Calu3 (cell line): ENCODE measurements around the gene WNT7A. TPM values are rescaled to one million over a fixed set of nuclear protein-coding genes. Genes with fewer than 3 reads are reported as not detected.

Source experiments
- BruUV-seq: library from RNA; stranded (reverse); fragments of 400-500 nt; replicated peaks from 2 replicates; lab custom pipeline; 2021; lab: Mats Ljungman, UMichigan
- CTCF ChIA-PET: fragments of 300-600 bp; sonication (Branson Sonifier 250); formaldehyde crosslinking; loops from one replicate; lab custom pipeline; 2022; ENCODE audit warnings: antibody characterized with exemption; lab: Charles Lee
- DNase-seq: peaks from one replicate; pipeline ENCODE4 v3.0.0; 2022
- H3K27ac Mint-ChIP-seq: one replicate; pipeline ENCODE4 v1.8.0; 2022; ENCODE audit warnings: mixed read lengths; ENCODE audit not compliant: unreplicated experiment
- H3K27me3 Mint-ChIP-seq: one replicate; pipeline ENCODE4 v1.8.0; 2022; ENCODE audit warnings: mixed read lengths; ENCODE audit not compliant: unreplicated experiment
- H3K36me3 Mint-ChIP-seq: one replicate; pipeline ENCODE4 v1.8.0; 2022; ENCODE audit warnings: mild to moderate bottlenecking, moderate library complexity, mixed read lengths; ENCODE audit not compliant: insufficient read depth, unreplicated experiment
- H3K4me1 Mint-ChIP-seq: one replicate; pipeline ENCODE4 v1.8.0; 2022; ENCODE audit warnings: mild to moderate bottlenecking, low read depth, mixed read lengths; ENCODE audit not compliant: unreplicated experiment
- H3K4me3 Mint-ChIP-seq: one replicate; pipeline ENCODE4 v1.8.0; 2022; ENCODE audit warnings: mild to moderate bottlenecking, low read depth, moderate library complexity, mixed read lengths; ENCODE audit not compliant: unreplicated experiment
- H3K9me3 Mint-ChIP-seq: one replicate; pipeline ENCODE4 v1.8.0; 2022; ENCODE audit warnings: low read depth, mixed read lengths; ENCODE audit not compliant: unreplicated experiment
- intact Hi-C: fragments of 100-400 bp; cut with micrococcal nuclease; formaldehyde crosslinking; loops from one replicate; pipeline ENCODE4 v1.10.0; 2022; ENCODE audit not compliant: unreplicated experiment
- total RNA-seq: library from RNA; stranded (reverse); gene quantifications from 2 replicates; pipeline ENCODE4 v1.2.3, GENCODE V29; 2022
- TF ChIP-seq, protein P1 (sequence below): fragments of 200-600 bp; IDR thresholded peaks from one replicate; pipeline ENCODE4 v1.8.0; 2022; ENCODE audit warnings: antibody characterized with exemption; ENCODE audit not compliant: unreplicated experiment

WNT7A gene
- total RNA-seq, 1 experiment from 2014 or later = 3.5 TPM

DNA sequence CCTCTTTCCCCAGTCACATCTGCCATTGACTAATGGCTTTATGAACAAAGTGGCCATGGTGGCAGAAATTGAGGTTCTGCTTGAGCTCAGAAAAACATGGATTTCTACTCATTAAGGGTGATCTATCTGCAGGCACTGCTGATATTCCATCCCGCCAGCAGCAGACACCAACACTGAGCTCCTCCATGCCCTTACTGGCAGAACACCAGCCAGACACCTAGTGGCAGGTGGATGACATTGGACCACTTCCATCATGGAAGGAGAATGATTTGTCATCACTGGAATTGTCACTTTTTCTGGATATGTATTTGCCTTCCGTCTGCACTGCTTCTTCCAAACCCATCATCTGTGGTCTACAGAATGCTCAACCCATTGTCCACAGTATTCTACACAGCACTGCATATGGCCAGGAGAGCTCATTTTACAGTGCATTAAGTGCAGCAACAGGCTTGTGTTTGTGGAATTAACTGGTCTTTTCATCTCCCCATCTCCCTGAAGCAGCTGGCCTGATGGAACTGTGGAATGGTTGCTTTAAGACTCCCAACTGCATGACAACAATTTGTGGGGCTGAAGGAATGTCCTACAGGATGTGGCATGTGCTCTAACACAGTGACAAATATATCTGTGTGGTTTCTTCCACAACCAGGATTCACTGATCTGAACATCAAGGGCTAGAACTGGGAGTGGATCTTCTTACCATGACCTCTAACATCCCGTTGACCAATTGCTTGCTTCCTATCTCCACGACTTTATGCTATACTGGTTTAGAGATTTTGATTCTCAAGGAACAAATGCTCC is 103.4 kb downstream of the WNT7A start:
- TF ChIP-seq, protein P1, sequence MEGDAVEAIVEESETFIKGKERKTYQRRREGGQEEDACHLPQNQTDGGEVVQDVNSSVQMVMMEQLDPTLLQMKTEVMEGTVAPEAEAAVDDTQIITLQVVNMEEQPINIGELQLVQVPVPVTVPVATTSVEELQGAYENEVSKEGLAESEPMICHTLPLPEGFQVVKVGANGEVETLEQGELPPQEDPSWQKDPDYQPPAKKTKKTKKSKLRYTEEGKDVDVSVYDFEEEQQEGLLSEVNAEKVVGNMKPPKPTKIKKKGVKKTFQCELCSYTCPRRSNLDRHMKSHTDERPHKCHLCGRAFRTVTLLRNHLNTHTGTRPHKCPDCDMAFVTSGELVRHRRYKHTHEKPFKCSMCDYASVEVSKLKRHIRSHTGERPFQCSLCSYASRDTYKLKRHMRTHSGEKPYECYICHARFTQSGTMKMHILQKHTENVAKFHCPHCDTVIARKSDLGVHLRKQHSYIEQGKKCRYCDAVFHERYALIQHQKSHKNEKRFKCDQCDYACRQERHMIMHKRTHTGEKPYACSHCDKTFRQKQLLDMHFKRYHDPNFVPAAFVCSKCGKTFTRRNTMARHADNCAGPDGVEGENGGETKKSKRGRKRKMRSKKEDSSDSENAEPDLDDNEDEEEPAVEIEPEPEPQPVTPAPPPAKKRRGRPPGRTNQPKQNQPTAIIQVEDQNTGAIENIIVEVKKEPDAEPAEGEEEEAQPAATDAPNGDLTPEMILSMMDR = no peak
- CTCF ChIA-PET = no interaction called here
- H3K27ac Mint-ChIP-seq = no peak overlapping the region

DNA sequence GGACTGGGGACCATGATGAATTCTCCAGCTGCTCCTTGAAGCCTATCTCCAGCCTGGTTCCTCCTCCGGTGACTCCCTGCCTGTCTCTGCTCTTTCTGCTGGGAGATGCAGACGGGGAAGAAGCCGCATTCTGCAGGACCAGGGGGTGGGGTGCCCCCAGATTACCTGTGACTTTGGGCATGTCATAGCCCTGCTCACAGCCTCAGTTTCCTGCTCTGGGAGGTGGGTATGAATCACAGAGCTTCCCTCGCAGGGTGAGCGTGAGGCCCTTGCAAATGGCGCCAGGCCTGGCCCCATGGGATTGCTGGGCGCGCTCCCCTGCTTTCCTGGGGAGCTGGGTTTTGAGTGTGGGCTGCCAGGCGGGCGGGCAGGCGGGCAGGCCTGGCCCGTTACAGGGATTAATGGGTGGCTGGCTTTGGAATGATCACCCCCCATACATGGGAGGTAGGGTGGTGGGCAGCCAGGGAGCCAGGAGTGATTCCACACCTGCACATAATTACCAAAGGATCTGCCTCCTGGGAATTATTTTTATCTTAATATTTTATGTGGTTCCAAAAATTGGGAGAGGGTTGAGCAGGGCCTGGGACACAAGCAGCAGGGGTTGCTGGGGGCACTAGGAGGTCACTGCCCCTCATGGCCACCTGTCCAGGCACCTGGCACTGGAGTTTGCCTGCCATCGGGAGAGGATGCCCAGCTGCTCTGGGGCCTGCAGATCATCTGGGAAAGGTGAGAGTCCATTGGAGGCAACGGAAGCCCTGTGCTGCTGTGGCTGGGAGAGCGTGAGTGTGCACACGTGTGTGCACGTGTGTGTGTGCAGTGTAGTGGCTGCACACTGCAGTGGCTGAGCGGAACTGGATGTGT is 106.8 kb downstream of the WNT7A start:
- Mint-ChIP-seq H3K27ac (no peak overlapping the region), H3K4me1 (no peaks in the 10 kb centered on the region), H3K36me3 (no peaks in the 10 kb centered on the region), H3K27me3 (peaks cover 57% of the 10 kb centered on the region), H3K9me3 (no peaks in the 10 kb centered on the region), H3K4me3 (no peak overlapping the region)
- intact Hi-C loops = no loop called here
- TF ChIP-seq, protein P1 = no peak
- no TSS peak for BruUV-seq
- CTCF ChIA-PET = no interaction called here
- no peak for DNase-seq

More for the DNA sequence above, 103.4 kb downstream of the WNT7A start:
- no TSS peak for BruUV-seq
- Mint-ChIP-seq H3K4me3 (no peak overlapping the region), H3K4me1 (no peaks in the 10 kb centered on the region), H3K36me3 (no peaks in the 10 kb centered on the region), H3K9me3 (no peaks in the 10 kb centered on the region), H3K27me3 (peaks cover 80% of the 10 kb centered on the region)
- DNase-seq = no peak
- intact Hi-C loops = no loop called here

DNA sequence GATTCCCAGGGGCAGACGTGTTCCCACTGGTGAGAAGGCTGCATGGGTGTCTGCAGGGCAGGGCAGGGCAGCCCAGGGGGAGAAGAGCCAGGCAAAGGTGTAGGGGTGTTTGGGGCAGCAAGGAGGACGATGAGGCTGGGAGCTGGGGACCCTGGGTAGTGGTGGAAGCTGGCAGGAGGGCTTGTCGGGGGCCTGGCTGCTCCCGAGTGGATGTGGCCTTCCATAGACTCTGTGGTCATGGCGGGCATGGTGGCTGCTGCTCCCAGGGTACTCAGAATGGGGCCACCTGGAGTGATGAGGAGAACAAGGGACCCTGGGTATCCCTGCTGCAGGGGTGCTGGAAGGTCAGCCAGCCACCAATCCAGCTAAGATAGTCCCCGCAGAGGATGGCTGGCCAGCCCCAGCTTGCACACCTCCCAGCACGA is 107.5 kb downstream of the WNT7A start:
- no peaks in the 10 kb centered on the region for H3K9me3 Mint-ChIP-seq
- CTCF ChIA-PET = no interaction called here
- H3K27me3 Mint-ChIP-seq = peaks cover 51% of the 10 kb centered on the region
- no peaks in the 10 kb centered on the region for H3K36me3 Mint-ChIP-seq
- no peaks in the 10 kb centered on the region for H3K4me1 Mint-ChIP-seq
- no peak for DNase-seq
- no peak overlapping the region for H3K27ac Mint-ChIP-seq
- intact Hi-C loops = no loop called here
- no peak overlapping the region for H3K4me3 Mint-ChIP-seq
- TF ChIP-seq, protein P1 = no peak
- BruUV-seq = no TSS peak

DNA sequence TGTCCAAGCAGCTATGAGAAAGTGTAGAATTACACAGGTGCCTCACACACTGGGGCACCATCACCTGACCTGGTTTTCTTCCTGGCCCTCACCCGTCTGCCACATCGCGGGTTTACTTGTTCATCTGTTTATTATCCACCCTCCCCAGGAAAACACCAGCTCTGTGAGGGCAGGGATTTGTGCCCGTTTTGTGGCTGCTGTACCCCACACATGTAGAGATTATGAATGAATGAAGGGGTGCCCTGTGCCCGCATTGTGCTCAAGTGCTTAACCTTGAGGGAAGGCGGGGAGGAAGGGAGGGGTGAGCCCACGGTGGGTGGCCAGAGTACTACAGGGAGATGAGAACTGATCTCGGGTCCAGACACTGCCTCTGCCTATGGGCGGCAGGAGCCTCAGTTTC is 108.4 kb downstream of the WNT7A start:
- BruUV-seq = no TSS peak
- Mint-ChIP-seq H3K4me3 (no peak overlapping the region), H3K27me3 (peaks cover 51% of the 10 kb centered on the region), H3K36me3 (no peaks in the 10 kb centered on the region), H3K4me1 (no peaks in the 10 kb centered on the region), H3K27ac (no peak overlapping the region), H3K9me3 (no peaks in the 10 kb centered on the region)
- DNase-seq = no peak
- CTCF ChIA-PET = no interaction called here
- TF ChIP-seq, protein P1 = no peak
- intact Hi-C loops = no loop called here
